Adipose tissue (tissue), 3 donors: ENCODE results near the gene KATNB1. TPM values are rescaled to one million over a fixed set of nuclear protein-coding genes. Genes with fewer than 3 reads are reported as not detected.

Experiments
- H3K27ac ChIP-seq: one replicate; pipeline ENCODE4 v1.5.1; 2013; ENCODE audit warnings: low read depth, low read length
- WGBS, 3 donors: extraction: QIAGEN DNeasy Blood & Tissue Kit; methylation state at CpG; one replicate each; pipeline ENCODE4 v1.1.7; 2013; 5-methylcytosine and 5-hydroxymethylcytosine counted together
- polyA plus RNA-seq, 3 donors: library from polyadenylated mRNA; stranded (reverse); fragments of 200-250 nt; gene quantifications; one replicate each; pipeline ENCODE4 v1.2.3, GENCODE V29; 2013
- donor health status: healthy with polysubstance abuse.
- donor health status: Bipolar disorder and iron deficiency.
- donor health status: healthy.

The KATNB1 gene
- polyA plus RNA-seq = 10 to 100 TPM; 11.4 to 16.5 (median 15.0) TPM

DNA sequence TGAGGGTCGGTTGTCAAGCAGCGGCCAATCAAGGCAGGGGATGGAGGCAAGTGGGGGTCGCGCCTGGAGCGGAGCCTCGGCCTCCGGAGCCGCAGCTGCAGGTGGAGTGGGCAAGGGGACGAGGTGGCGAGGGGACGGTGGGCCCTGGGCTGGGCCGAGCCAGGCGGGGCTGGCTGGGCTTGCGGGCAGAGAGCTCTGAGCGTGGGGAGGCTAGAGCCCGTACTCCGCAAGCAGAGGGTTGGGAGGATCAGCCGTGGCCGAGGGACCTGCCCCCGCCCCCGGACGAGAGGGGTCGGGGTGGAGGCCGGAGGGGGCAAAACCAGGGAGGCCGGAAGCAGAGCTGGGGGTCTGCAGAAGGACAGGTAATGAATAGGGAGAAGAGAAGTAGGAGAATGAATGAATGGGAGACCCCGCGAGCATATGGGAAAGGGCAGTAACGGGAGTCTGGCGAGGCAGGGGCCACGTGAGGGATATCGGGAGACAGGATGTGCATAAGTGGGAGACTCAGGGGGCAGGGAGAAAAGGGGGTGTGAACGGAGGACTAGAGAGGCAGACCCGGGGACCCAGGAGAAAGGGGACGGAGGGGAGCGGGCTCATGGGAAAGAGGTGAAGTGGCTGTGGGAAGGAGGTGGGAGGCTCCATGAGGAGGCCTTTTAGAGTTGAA, at the start of gene KATNB1:
KATNB1 (plus strand) TSS at position 16 of the 664 bp plus-strand sequence. CDS start 1,474 bp downstream, outside the sequence.
- 0 to 2% (median 1%) methylated on average over 35 of the region's 35 CpGs for WGBS, 3 donors
- no peak within 1 kb of the TSS for H3K27ac ChIP-seq

GRCh38 chr16:57686577-57686976, 49.0 kb upstream of the KATNB1 start:
- no peak overlapping the region for H3K27ac ChIP-seq
- 66 to 96% (median 88%) methylated on average over 4 of the region's 4 CpGs for WGBS, 3 donors

DNA sequence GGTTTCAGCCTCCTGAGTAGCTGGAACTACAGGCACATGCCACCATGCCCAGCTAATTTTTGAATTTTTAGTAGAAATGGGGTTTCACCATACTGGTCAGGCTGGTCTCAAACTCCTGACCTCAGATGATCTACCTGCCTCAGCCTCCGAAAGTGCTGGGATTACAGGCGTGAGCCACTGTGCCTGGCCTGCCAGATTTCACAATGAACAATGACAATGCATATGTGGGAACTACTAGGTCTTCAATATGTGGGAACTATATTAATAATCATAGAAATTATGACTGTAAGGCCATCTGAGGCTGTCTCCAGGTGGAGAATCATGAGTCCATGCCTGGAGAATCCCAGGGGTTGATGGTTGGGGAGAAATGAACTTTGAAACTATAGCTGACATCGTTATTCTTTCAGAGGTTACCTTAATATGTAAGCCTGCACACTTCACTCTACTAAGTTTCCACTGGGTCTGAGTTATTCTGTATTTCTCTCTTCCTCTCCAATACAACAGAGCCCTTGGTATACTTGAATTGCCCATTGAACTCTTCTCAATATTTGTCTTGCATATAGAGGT, 48.1 kb upstream of the KATNB1 start:
- 62 to 87% (median 80%) methylated on average over 3 of the region's 3 CpGs for WGBS, 3 donors
- H3K27ac ChIP-seq = no peak overlapping the region

DNA sequence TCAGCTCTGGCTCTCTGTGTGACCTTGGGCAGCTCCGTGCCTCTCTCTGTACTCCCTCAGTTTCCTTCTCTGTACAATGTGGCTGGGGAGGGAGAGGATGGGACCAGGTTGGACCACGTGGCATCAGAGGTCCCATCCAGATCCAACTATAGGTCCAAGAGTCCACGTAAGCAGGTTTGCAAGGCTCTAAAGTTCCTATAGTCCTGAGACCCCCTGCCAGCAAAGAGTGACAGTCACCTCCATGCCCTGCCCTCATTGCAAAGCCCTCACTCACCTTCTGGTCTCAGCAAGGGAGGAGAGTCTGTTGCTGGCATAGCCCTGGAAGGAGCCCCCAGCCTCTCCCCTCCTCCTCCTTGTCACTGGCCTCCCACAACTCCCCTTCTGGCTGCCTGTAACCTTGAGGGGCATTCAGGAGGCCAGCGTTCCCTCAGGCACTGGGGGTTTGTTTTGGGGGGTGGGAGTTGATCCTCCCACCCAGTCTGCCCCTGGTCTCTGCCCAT, 47.0 kb upstream of the KATNB1 start:
- no peak overlapping the region for H3K27ac ChIP-seq
- 66 to 77% (median 69%) methylated on average over 4 of the region's 4 CpGs for WGBS, 3 donors

DNA sequence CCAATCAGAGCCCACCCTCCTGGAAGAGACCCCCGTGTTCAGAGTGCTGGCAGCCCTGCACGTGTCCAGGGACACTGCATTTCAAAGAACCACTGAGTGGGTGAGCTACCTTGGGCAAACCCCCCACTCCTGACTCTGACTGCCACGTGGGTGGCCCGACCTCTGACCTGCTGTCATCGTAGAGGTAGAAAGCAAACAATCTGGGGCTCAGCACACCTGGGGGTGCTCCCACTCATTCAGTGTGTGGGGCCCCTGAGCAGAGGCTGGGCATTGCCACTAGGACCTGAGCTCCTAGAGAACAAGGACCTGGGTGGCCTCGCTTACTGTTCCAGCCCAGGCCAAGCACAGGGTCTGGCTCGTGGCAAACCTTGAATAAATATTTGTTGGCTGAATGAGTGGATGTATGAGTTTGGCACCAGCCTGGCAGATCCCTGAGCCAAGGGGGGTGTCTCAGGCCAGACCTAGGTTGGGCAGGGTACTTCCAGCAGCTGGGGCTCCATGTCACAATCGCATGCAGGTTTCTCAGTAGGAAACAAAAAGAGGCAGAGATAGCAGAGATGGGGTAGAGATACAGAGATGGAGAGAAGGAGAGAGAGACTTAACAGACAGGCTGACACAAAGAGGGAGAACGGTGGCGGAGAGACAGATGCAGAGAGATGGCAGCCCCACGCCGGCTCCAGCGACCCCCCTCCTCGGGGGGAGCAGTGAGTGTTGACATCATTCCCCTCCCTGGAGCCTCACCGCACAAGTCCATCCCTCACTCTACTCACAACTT, 46.4 kb upstream of the KATNB1 start:
- 30 to 40% (median 30%) methylated on average over 13 to 15 of the region's 15 CpGs for WGBS, 3 donors

DNA sequence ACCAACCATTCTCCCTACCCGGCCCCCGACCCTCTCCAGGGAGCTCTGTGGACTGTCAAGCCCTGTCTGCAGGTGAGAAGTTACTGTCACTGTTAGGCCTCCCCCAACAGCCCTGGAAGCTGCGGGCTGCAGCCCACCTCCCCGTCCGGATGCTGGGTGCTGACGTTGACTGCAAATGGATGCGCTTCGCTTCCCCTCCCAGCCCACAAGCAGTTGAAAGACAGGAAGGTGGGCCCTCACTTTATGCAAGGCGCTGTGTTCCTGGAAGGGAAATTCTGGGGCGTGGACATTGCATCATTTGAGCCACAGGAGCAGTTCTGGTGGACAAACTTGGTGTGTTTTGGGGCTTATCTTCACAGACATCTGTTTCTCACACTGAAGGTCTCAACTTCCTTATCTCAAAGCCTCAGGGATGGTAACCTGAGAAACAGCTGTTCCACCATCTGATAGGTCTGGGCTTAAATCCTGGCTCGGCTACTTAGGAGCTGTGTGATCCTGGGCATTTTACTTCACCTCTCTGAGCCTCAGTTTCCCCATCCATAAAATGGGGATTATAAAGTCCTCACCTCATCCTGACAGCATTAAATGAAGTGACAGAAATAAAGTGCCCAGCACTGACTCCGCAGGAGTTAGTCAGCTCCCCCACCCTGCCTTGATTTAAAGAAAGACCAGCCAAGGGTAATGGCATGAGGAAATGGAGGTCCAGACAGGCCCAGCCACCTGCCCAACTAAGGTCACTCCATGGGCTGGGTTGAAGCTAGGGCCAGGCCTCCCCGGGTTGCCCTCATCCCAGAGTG, 45.6 kb upstream of the KATNB1 start:
- no peak overlapping the region for H3K27ac ChIP-seq

More for the DNA sequence above, 46.4 kb upstream of the KATNB1 start:
- H3K27ac ChIP-seq = no peak overlapping the region

DNA sequence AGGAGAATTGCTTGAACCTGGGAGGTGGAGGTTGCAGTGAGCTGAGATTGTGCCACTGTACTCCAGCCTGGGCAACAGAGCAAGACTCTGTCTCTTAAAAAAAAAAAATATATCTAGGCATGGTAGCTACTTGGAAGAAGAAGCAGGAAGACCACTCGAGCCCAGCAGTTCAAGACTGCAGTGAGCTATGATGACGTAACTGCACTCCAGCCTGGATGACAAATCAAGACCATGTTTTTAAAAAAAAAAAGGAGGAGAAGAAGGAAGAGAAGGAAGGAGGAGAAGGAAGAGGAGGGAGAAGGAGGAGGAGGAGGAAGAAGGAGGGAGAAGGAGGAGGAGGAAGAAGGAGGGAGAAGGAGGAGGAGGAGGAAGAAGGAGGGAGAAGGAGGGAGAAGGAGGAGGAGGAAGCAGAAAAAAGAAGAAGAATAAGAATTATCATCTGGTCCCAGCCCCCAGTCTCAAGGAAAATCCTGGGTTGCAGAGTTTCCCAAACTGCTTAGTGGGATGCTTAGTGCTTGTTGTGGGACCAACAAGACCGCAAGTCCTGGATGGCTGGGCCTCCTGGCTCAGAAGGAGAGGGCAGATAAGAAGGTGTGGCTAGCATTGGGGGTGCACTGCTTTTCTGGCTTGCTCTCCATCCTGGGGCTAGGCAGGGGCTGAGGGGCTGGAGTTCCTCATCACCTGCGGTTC, 44.6 kb upstream of the KATNB1 start:
- 63 to 90% (median 64%) methylated on average over 4 of the region's 4 CpGs for WGBS, 3 donors
- no peak overlapping the region for H3K27ac ChIP-seq

More for the DNA sequence above, 45.6 kb upstream of the KATNB1 start:
- WGBS, 3 donors = 26 to 71% (median 32%) methylated on average over 13 of the region's 13 CpGs

DNA sequence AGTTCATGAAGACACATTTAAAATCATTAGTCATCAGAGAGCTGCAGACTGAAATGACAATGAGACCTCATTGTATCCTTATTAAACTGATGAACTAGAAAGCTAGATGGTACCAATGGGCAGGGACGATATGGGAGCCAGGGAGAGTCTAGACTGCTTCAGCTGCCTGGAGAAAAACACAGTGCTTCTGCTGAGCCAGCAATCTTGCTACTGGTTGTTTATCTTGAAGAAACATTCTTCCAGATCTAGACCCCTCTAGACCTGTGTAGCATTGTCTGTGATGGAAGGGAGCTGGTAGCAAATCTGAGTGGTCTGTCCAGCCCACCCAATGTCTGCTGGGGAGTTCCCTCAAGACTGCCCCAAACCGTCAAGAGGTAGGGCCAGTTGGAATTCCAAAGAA, 42.9 kb upstream of the KATNB1 start:
- WGBS, 3 donors = 55 to 71% (median 63%) methylated on average over 2 of the region's 2 CpGs
- H3K27ac ChIP-seq = no peak overlapping the region

GRCh38 chr16:57693550-57693949, 42.0 kb upstream of the KATNB1 start:
- no peak overlapping the region for H3K27ac ChIP-seq
- WGBS, 3 donors = 66 to 79% (median 70%) methylated on average over 4 of the region's 4 CpGs

DNA sequence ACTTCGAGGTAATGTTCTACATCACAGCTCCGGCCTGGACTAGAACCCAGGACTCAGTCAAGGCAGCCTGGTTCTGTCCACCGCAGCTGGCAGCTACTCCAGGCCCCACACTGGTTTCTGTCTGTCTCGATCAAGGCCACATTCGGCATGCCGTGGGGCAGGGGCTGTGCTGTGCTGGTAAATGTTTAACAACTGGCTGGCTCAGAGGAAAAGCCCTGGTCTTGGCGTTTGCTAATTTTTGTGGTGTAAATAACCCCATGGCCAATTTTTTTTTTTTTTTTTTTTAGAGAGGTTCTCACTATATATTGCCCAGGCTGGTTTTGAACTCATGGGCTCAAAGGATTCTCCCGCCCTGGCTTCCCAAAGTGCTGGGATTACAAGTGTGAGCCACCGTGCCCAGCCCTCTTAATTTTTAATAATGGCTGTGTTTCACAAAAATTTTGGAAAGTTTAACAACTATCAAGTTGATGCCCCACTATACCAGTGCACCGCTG, 41.3 kb upstream of the KATNB1 start:
- H3K27ac ChIP-seq = no peak overlapping the region
- 25 to 65% (median 61%) methylated on average over 10 of the region's 10 CpGs for WGBS, 3 donors

- 24 to 34% (median 31%) methylated on average over 7 to 8 of the region's 8 CpGs for WGBS, 3 donors
Measured at GRCh38 chr16:57694725-57695679, 40.6 kb upstream of the KATNB1 start, which contains the start of gene DRC7. DRC7 (plus strand) TSS chr16:57694806; CDS start chr16:57697950, 3,144 bp downstream.

GRCh38 chr16:57695680-57696069, 39.9 kb upstream of the KATNB1 start:
- H3K27ac ChIP-seq = no peak overlapping the region
- WGBS, 3 donors = 66 to 76% (median 68%) methylated on average over 5 of the region's 5 CpGs

More at GRCh38 chr16:57694725-57695679, 40.6 kb upstream of the KATNB1 start, which contains the start of gene DRC7:
- H3K27ac ChIP-seq = no peak within 1 kb of the TSS

- H3K27ac ChIP-seq = no peak overlapping the region
- 85 to 94% (median 91%) methylated on average over 7 of the region's 7 CpGs for WGBS, 3 donors
Measured at GRCh38 chr16:57696240-57696639, 39.3 kb upstream of the KATNB1 start.

DNA sequence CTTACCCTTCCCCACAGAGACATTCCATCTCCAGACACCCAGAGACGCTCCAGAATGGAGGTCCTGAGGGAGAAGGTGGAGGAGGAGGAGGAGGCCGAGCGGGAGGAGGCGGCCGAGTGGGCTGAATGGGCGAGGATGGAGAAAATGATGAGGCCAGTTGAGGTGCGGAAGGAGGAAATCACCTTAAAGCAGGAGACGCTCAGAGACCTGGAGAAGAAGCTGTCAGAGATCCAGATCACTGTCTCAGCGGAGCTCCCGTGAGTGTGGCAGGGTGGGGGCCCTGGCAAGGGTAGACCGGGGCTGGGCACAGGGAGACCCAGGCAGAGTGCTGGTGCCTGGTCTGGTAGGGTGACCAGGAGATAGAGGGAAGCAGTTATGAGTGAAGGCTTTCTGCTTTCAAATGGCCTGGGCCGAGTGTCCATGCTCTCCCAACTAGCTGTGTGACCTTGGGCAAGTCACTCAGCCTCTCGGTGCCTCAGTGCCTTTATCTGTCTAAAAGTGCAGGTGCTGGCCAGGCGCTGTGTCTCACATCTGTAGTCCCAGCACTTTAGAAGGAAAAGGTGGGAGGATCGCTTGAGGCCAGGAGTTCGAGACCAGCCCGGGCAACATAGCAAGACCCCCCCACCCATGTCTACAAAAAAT, 37.6 kb upstream of the KATNB1 start:
- H3K27ac ChIP-seq = no peak overlapping the region
- 82 to 92% (median 90%) methylated on average over 17 of the region's 17 CpGs for WGBS, 3 donors

DNA sequence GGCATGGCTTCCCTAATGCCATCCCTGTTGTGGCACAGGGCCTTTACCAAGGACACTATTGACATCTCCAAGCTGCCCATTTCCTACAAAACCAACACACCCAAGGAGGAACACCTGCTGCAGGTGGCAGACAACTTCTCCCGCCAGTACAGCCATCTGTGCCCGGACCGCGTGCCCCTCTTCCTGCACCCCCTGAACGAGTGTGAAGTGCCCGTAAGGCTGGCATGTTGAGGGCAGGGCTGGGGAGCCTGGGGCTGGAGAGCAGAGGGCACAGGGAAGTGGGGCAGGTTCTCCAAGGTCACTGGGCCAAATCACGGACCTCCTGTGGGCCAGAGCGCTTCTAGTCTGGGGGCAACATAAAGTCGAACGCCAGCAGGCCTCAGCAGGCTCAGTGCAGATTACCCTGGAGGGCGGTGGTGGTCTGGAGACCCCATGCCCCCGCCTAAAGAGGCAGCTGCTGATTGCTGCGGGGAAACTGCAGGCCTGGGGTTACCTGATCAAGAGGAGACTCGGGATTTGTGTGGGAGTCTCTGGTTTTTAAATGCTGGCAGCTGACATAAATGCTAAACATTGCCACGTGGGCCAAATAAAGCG, 36.7 kb upstream of the KATNB1 start:
- WGBS, 3 donors = 85 to 89% (median 85%) methylated on average over 16 of the region's 16 CpGs

DNA sequence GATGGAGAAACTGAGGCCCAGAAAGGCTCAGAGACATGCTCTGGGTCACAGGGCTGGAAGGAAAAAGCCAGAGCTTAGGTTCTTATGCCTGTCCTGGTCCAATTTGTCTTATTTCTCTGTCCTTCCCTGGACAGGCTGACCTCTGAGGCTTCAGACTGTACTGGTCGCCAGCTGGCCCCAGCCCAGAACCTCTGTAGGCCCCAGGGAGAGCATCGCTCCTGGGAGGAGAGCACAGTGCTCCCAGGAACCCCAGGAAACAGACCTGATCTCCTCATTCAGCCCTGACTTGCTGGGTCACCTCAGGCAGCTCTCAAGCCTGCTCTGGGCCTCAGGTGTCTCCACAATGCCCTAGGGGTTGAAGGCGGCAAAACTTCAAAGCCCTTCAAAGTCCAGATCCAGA, 36.1 kb upstream of the KATNB1 start:
- H3K27ac ChIP-seq = no peak overlapping the region
- WGBS, 3 donors = 75 to 91% (median 76%) methylated on average over 3 of the region's 3 CpGs

More for the DNA sequence above, 36.7 kb upstream of the KATNB1 start:
- no peak overlapping the region for H3K27ac ChIP-seq
